GM21717 (cell line): ENCODE measurements around the gene BIRC7.

Experiments
- ATAC-seq: cut with Tn5 transposase; IDR thresholded peaks from one replicate; pipeline ENCODE4 v1.9.1; 2021; ENCODE audit warnings: mild to moderate bottlenecking, moderate library complexity; ENCODE audit not compliant: unreplicated experiment

The BIRC7 gene

DNA sequence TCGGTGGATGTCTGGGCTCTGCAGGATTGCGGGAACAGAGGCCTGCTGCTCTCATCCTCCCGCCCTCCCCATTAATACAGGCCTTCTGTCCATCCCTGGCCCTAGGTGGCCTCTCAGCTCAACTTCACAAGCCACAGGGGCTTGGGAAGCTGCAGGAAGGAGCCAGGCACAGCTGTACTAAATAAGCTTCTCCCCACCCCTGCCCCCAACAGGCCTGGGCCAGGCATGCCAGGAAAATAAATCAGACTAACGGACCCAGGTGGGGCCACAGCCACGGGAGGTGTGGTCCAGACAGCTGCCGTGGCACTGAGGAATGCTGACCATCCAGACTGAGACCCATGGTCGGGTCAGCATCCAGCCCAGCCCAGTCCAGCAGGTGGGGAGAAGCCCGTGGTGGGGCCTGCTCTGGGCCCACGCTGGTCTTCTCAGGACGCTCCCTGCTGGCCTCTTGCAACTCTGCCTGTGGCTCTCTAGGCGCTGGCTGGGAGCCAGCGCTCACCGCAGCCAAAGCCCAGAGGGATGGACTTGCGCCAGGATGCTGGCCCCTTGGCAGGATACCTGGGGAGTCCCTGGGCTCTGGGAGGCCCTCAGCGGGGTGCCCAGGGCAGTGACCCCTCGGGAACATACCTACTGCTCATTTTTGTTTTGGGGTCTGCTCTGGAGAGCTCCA is 11.2 kb upstream of the BIRC7 start:
- ATAC-seq: no peak

DNA sequence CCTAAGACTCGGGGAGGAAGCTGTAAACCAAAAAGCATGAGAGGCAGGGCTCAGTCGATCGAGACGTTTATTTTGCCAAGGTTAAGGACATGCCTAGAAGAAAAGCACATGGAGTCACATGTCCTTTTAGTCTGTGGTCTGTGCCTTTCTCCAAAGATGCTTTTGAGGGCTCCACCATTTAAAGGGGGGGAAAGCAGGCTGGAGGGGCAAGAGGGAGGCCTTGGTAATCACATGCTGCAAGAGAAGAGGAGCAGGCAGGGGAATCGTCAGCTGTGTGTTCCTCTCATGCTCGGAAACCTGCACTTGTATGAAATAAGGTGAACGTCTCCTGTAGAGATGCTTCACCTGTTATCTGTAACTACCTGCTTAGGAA is 10.6 kb upstream of the BIRC7 start:
- ATAC-seq: no peak

DNA sequence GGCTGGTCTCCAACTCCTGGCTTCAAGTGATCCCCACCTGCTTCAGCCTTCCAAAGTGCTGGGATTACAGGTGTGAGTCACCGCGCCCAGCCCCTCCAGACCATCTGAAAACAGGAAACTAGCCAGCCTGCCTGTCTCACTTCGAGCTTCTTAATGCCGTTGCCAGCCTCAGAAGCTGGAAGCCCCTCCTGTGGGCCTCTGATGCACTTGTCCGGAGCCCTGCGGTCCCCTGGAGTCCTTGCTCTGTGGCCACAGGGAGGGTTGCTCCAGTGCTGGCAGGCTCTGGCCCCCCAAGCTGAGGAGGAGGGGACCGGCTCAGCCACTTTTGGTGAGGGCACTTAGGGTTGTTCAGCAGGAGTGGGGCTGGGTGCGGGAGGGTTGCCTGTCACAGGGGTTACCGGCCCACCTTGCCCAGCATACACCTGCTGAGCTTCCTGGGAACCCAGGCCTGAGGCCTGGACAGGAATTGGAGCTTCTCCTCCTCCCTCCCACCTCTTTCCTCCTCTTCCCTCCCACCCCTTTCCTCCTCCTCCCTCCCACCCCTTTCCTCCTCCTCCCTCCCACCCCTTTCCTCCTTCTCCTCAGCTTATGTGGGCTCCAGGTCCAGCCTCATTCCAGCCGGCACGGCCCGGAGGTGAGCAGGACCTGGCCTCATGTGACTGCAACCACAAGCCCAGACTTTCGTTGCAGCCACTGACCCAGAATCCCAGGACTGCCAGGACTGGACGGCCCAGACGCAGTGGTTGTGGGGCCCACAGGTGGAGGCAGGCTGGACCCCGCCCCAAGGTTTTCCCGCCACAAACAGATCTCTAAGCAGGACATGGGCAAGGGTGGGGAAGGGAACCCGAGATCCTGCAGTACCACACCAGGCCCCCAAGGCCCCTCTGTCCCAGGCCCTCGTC is 9.4 kb upstream of the BIRC7 start:
- ATAC-seq: no peak

DNA sequence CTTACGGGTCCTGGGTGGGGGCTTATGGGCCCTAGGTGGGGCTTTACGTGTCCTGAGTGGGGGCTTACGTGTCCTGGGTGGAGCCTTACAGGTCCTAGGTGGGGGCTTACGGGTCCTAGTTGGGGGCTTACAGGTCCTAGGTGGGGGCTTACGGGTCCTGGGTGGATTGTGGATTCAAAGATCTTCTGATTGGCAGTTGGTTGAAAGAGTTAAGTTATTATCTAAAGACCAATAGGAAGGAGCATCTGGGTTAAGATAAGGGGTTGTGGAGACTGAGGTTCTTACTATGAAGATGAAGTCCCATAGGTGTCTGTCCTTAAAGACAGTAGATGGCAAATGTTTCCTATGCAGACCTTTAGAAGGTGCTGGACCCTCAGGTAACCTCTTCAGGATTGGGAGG is 8.4 kb upstream of the BIRC7 start:
- ATAC-seq: no peak

DNA sequence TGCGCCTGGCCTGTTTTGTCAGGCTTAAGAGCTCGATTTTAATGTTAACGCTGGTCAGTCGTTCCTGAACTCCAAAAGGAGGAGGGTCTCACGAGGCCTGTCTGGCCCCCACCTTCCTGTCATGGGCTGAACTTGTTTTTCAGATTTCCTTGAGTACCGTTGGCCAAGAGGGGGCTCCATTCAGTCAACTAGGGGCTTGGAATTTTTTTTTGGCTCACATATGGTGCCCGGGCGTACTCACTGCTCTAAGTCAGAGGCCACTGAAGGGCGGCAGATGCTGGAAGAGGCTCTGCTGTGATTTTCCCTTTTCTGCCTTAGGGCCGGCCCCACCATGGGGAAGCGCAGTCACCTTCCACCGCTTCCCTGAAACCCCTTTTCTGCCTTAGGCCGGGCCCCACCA is 6.9 kb upstream of the BIRC7 start:
- ATAC-seq: no peak

DNA sequence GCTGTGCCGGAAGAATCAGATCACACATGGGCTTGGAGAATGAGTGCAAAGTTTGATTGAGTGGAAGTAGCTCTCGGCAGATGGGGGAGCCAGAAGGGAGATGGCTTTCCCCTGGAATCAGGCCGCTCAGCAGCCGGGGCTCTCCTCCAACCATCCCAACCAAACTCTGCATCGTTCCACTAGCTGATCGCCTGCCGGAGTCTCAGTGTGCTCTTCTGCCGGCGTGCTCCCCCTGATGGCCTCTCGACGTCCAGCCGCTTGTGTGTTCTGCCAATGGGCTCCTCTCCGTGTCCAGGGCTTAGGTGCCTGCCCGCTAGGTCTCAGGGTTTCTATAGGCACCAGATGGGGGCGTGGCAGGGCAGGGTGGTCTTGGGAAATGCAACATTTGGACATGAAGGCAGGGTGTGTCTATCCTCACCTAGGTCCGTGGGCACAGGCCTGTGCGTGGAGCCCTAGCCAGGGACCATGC is 4.9 kb upstream of the BIRC7 start:
- ATAC-seq: no peak

DNA sequence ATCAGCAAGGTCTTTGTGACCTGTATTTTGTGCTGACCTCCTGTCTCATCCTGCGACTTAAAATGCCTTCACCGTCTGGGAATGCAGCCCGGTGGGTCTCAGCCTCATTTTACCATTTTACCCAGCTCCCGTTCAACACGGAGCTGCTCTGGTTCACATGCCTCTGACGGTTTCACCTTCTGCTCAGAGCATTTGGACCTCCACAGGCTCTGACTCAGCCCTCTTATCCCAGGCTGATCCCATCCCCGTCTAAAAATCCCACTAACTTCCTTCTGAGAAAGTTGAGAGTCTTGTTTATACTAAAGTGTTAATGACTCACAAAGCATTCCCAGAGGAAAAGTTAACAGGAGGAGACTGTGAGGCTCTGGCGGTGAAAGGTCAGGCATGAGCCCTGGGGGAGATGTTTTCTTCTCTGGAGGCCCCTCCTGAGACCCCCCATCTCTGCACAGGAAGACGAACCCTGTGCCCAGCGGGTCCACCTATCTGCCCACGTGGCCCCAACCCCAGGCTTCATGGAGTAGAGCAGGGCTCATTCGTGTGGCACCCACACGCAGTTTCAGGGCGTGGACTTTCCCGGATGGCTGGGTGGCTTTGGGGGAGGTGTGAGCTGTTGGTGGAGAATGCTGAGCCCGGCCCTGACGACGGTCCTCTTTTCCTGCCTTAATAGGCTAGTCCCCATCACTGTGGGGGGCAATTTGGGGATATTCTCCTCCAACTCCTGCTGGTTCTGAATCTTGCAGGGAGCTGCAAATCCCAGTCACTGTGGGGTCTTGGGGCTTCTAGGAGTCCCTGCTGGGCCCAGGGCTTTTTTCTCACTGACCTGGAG is 3.3 kb upstream of the BIRC7 start:
- ATAC-seq: no peak

DNA sequence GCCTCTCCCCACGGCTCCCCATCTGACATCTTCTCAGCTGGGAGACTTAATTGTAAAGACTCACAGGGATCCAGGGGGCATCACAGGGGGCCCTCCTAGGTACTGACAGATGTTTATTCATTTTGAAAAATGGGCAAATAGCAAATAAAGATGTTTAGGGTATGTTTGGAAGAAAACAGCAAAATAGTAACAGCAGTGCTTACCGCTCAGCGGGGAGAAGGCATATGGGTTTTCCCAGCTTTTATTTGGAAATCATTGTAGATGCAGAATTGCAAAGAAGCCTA is 2.7 kb upstream of the BIRC7 start:
- no peak for ATAC-seq

DNA sequence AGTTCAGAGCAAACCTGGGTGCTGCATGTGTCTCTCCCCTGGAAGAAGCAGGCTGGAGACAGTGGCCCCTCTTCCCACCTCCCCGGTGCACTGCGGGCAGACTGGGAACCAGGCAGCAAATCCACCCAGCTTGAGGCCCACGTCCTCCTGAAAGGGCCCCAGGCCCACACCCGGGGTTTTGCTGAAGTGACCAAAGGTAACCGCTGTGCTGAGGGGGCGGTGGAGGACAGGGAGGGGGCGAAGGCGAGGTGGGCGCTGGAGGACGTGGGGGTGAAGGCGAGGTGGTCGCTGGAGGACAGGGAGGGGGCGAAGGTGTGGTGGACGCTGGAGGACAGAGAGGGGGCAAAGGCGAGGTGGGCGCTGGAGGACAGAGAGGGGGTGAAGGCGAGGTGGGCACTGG is 1.8 kb upstream of the BIRC7 start:
- ATAC-seq: no peak

DNA sequence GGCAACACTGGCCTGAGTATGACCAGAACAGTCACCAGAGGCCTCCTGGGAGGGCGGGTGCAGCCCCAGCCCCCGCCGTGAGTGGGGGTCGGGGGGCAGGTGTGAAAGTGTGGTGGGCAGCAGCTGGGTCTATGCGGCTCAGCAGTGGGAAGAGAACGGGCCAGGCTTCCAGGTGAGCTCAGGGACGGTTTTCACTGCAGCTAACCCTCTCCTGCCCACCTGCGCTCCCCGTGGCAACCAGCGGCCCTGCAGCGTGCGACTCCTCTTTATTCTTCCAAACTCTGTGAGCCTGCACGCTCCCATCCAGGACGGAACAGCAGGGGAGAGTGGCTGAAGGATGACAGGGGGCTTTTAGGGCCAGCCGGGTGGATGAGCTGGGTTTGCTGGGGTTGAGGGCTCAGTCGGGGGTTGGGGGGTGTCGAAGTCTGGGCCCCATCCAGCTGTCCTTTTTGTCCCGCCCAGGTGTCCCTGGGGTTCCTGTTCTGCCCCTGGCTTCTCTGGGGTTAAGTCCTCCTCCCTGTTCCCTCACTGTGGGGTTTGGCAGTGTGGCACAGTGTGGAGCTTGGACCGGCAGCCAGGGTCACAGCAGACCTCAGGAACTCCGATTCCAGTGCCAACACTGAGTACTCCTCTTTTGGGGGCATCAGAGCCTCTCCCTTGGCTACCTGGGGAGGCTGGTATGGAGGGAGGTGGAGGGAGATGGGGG is 859 bp upstream of the BIRC7 start:
- no peak for ATAC-seq

DNA sequence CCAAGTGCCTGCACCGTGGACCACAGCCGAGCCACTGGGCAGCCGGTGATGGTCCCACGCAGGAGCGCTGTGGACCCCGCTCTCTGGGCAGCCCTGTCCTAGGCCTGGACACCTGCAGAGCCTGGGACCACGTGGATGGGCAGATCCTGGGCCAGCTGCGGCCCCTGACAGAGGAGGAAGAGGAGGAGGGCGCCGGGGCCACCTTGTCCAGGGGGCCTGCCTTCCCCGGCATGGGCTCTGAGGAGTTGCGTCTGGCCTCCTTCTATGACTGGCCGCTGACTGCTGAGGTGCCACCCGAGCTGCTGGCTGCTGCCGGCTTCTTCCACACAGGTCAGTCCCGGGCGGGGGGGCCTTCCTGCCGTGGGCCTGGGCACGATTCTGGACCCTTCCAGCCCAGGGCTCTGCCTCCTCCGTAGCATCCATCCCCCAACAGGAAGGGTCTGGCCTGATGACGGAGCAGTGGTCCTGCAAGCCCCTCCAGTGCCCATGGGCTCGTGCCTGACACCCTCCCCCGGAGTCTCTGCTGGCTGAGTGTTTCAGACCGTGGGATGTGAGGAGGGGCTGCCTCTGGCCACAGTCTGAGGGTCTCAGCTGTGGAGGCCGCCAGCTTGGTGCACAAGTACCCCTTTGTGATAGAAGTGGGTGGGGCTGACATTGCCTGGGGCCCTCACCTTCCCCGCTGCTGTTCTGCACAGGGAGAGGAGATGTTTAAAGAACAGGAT is 572 bp downstream of the BIRC7 start:
- no peak for ATAC-seq

DNA sequence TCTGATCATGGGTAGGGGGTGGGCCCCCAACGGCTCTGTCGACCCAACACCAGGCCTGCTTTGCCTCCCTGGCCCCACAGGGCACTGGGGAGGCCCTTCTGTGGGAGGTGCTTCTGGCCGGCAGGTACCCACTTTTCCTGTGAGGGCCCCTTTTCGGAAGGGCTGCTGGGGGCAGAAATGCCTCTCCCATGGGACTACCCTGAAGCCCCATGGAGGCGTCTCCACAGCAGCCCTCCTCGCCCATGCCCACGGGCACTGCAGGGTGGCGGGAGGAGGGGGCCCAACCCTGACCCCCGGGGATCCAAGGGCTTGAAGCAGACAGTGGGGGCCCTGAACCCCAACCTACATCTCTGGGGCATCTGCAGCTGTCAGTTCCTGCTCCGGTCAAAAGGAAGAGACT is 2.3 kb downstream of the BIRC7 start:
- ATAC-seq: no peak

DNA sequence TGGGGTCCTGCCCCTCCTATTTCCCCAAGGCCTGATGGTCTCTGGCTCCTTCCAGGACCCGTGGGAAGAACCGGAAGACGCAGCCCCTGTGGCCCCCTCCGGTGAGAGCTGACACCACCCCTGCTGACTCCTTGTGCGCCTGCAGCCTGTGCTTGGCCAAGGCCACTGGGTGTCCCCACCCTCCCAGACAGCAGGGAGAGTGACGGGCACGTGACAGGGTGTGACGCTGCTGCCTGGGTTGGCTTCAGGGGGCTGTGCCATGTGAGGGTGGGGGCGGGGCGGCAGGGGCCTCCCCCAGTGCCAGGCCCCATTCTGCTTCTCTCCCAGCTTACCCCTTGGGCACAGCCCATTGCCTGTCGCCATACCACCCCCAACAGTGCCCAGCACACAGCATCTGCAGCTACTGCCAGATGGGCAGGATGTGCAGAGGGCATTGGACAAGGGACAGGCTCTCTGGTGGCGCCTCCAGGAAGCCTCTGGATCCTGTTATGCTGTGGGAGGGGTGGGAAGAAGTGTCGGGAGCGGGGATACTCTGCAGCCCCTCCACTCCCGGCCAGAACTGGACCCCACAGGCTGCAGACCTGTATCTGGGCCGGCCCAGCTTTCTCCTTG is 2.9 kb downstream of the BIRC7 start:
- no peak for ATAC-seq

DNA sequence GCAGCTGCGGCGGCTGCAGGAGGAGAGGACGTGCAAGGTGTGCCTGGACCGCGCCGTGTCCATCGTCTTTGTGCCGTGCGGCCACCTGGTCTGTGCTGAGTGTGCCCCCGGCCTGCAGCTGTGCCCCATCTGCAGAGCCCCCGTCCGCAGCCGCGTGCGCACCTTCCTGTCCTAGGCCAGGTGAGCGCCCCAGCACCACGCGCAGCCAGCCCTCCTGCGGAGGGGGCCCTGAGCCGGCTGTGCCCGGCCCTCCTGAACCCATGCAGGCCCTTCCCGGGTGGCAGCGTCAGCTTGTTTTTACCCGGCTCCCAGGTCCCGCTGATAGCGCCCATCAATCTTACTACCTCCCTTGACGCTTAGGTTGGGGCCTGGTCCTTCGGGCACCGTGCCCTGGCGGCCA is 3.7 kb downstream of the BIRC7 start:
- ATAC-seq: no peak

DNA sequence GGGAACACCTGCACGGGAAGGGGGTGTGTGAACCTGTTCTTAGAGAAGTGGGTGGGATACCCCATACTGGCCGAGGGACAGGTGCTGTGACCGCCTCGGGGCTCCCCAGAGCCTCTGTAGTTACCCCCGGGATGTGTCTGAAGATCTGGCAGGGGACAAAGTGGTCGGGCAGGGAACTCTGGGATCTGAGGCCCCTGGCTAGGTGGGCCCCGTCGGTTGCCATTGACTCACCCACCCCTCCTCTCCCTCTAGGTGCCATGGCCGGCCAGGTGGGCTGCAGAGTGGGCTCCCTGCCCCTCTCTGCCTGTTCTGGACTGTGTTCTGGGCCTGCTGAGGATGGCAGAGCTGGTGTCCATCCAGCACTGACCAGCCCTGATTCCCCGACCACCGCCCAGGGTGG is 4.3 kb downstream of the BIRC7 start:
- ATAC-seq: no peak

DNA sequence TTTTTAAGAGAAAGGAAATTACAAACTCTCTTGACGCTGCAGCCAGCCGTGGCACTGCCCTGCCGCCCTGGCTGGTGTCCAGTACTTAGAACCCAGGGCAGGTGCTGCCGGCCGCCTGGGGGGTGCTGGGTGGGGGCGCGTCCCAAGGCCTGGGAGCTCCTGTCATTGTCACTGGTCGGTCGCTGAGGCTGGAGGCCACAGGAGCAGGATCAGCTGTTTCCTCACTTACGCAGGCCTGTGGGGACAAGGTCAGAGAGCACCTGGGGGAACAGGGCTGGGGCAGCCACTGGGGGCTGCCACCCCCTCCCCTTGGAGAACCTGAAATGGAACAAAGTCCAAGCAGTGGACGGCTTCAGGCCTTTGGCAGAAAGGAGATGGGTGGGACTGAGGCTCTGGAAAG is 5.6 kb downstream of the BIRC7 start:
- ATAC-seq: no peak

DNA sequence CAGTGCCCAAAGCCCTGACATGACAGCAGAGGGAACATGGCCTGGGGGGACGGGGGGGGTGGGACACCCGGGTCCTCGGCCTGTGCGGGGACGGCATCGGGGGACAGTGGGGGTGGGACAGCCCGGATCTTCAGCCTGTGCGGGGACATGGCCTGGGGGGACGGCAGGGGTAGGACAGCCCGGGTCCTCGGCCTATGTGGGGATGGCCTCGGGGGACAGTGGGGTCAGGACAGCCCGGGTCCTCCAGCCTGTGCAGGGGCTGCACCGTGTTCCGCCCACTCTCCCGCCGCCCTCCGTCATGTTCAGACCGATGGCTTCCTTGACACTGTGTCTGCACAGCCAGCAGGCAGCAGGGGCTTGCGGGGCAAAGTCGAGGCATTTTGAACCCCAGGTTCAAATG is 7.0 kb downstream of the BIRC7 start:
- ATAC-seq: no peak

DNA sequence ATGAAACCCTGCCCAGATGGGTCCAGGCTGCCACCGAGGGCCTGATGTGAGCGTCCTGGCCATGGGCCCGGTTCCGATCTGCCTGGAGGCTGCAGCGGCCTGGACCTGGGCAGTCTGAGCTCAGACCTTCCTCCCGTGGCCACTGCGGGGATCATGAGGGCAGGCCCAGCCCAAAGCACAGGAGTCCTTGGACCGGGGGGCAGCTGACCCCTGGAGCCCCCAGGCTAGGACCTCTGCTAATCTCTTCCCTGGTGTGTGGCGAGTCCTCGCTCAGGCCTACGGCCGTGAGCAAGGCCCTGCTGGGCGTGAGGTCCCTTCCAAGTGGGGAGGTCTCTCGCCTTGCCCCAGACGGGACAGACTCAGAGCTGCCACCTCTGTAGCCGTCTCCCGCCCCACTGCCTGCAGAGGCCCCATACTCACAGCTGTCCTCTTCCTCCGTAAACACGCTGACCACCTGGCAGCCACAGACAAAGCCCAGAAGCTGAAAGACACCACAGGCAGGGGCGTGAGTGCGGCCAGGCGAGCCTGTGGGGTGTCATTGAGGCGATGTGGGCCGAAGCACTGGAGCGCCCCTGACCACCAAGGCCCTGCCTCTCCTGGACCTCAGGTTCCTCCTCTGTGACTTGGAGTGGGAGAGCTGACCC is 8.0 kb downstream of the BIRC7 start:
- no peak for ATAC-seq

DNA sequence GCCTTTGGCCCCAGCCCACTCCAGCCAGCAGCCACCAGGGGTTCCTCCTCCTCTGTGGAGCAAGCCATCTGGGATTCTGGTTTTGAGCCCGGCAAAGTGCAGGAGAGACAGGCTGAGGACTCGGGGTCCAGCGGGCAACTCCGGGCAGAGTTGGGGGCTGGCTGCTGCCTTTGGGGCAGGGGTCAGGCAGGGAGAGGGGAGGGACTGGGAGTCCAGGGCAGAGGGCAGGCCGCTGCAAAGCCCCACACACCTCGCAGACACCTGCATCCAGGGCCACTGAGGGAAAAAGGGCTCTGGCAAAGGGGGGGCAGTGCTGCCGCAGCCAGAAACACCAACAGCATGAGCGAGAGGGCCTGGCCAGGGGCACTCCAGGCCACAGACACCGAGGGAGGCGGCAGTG is 8.8 kb downstream of the BIRC7 start:
- no peak for ATAC-seq
